ENCODE data around the gene GRID2. TPM values are rescaled to one million over a fixed set of nuclear protein-coding genes. Genes with fewer than 3 reads are reported as not detected.

Gene GRID2
- total RNA-seq, 4 donors from 2014 or later = not detected

DNA sequence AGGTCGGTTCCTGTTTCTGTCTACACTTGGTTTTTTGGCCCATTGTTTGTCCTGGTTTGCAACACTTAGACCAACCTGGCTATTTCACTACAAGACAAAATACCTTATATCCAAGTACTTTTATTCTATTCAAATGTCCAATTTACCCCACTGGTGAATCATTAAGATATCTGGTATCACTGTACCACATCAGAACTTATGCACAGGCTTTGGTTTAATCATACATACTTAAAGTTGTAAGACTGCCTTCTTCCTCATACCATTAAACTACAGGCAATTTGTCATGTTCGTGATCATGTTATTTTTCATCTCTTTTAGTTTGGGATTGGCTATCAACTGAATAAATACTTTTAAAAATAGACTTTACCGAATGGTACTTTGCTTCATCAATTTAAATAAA lies 1471.8 kb downstream of the GRID2 start:
- TF ChIP-seq, protein P1, sequence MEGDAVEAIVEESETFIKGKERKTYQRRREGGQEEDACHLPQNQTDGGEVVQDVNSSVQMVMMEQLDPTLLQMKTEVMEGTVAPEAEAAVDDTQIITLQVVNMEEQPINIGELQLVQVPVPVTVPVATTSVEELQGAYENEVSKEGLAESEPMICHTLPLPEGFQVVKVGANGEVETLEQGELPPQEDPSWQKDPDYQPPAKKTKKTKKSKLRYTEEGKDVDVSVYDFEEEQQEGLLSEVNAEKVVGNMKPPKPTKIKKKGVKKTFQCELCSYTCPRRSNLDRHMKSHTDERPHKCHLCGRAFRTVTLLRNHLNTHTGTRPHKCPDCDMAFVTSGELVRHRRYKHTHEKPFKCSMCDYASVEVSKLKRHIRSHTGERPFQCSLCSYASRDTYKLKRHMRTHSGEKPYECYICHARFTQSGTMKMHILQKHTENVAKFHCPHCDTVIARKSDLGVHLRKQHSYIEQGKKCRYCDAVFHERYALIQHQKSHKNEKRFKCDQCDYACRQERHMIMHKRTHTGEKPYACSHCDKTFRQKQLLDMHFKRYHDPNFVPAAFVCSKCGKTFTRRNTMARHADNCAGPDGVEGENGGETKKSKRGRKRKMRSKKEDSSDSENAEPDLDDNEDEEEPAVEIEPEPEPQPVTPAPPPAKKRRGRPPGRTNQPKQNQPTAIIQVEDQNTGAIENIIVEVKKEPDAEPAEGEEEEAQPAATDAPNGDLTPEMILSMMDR (IDR thresholded peaks at IDR 0.05; ENCODE audit: low read depth) = no peak

- TF ChIP-seq, protein P1 (IDR thresholded peaks at IDR 0.05; ENCODE audit: low read depth) = no peak
Measured at GRCh38 chr4:93776386-93777080, 1472.8 kb downstream of the GRID2 start.

DNA sequence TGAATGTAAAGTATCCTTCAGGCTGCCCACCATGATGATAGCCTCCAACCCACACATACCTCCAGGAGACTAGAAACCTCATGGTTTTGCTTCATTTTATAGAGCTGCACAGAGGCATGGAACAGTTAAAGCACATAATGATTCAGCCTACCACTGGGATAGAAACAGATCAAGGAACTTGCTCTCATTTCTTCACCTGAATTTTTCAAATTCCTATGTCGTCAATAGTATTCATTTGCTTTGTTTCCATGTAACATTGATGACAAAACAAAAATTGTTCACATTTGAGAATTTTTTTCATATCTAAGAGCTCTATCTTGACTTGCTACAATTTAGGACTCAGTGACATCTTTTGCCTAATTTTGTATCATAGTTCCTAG lies 1473.3 kb downstream of the GRID2 start:
- TF ChIP-seq, protein P1 (IDR thresholded peaks at IDR 0.05; ENCODE audit: low read depth) = no peak

GRCh38 chr4:93779228-93779627 lies 1475.5 kb downstream of the GRID2 start:
- TF ChIP-seq, protein P1 (IDR thresholded peaks at IDR 0.05; ENCODE audit: low read depth) = no peak

GRCh38 chr4:93780080-93780479 lies 1476.3 kb downstream of the GRID2 start:
- TF ChIP-seq, protein P1 (IDR thresholded peaks at IDR 0.05; ENCODE audit: low read depth) = no peak

DNA sequence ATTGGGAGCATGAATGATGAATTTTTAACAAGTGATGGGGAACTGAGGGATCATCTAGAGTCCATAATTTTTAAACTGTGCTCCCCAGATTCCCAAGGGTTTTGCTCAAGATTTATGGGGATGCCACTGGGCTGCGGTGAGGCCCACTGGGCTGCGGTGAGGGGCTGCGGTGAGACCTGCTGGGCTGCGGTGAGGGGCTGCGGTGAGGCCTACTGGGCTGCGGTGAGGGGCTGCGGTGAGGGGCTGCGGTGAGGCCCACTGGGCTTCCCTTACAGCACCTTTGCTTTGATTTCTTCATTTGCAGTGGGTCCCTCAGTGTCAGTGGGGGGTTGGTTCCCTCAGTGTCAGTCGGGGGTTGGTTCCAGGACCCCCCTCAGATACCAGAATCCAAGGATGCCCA lies 1477.4 kb downstream of the GRID2 start:
- TF ChIP-seq, protein P1 (IDR thresholded peaks at IDR 0.05; ENCODE audit: low read depth) = no peak

DNA sequence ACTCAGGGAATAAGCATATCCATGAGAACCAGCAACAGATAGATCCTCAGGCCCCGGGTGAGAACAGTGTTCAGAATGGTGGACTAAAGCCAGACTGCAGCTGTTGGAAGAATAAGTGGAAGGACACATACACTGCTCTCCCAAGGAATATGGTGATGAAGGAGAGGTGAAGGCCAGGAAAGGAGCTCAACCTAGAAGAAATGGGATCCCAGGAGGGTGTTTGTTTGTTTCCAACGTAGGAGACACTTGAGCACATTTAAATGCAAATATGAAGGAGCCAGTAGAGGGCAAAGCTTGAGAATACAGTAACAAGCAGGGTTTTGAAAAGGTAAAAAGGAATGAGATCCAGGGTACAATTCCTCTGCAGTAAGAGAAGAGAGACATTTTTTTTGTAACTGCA lies 1482.4 kb downstream of the GRID2 start:
- TF ChIP-seq, protein P1 (IDR thresholded peaks at IDR 0.05; ENCODE audit: low read depth) = no peak
